Gastrocnemius medialis (tissue), 4 donors: Measurements from ENCODE around the gene SMARCA2.

Source experiments
- CTCF ChIP-seq, 5 experiments: fragments of 450-650 bp in 3 of 5; fragments of 200-600 bp in 2 of 5; sonication (generic) in 2 of 5; IDR thresholded peaks in 4 of 5; conservative IDR thresholded peaks in 1 of 5; 1 replicate in 4 of 5; 2 replicates in 1 of 5; pipeline ENCODE4 v1.5.1; 2016 to 2019; ENCODE audit warnings: antibody characterized with exemption in 5 of 5, mild to moderate bottlenecking in 3 of 5, moderate library complexity in 3 of 5
- POLR2A ChIP-seq, 2 donors: fragments of 450-650 bp; IDR thresholded peaks; one replicate each; pipeline ENCODE4 v1.6.1; 2017; ENCODE audit warnings: antibody characterized with exemption in 2 of 2, mild to moderate bottlenecking in 2 of 2, moderate library complexity in 2 of 2

DNA sequence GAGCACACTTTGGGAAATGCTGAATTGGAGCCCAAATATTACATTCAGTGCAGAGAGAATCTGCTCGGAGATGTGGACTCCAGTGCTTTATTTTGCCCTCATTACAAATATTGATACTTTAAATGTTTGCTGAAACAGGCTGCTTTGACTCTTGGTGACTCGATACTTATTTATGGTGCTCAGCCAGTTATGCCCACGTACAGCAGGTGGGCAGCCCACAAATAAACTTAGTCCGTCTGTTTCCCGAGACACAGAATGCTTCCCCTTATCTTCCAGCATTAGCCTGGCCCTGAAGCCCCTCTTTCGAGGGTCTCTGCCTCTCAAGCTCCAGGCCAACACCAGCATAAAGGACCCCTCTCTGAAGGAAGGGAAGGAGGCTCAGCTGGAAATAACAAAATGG, 158.7 kb downstream of the SMARCA2 start:
- TF ChIP-seq CTCF (IDR thresholded peaks at IDR 0.05 in 4 of 5, conservative IDR thresholded peaks at IDR 0.05 in 1 of 5) (no peak), POLR2A (IDR thresholded peaks at IDR 0.05) (no peak)
